Neural crest cell (in vitro differentiated cells): Measurements from ENCODE around the gene FOXJ3. TPM values are rescaled to one million over a fixed set of nuclear protein-coding genes. Genes with fewer than 3 reads are reported as not detected.
"Not testable (repeated sequence)": the region's sequence is repeated elsewhere in the genome, so short reads cannot be mapped to it uniquely, and the experiment has no call there.

ENCODE experiments used
- DNase-seq: peaks from one replicate; pipeline ENCODE4 v3.0.0; 2021; ENCODE audit warnings: low read depth, mixed read lengths, low spot score
- H3K27ac Mint-ChIP-seq: one replicate; pipeline ENCODE4 v1.8.0; 2021; ENCODE audit warnings: mild to moderate bottlenecking, mixed read lengths; ENCODE audit not compliant: unreplicated experiment
- H3K27me3 Mint-ChIP-seq: 2 replicates; pipeline ENCODE4 v1.8.0; 2021; ENCODE audit warnings: low read depth, mild to moderate bottlenecking, mixed read lengths
- H3K36me3 Mint-ChIP-seq: 2 replicates; pipeline ENCODE4 v1.8.0; 2021; ENCODE audit warnings: low read depth, mild to moderate bottlenecking, mixed read lengths
- H3K4me1 Mint-ChIP-seq: 2 replicates; pipeline ENCODE4 v1.8.0; 2021; ENCODE audit warnings: mixed read lengths
- H3K4me3 Mint-ChIP-seq: one replicate; pipeline ENCODE4 v1.8.0; 2021; ENCODE audit warnings: mild to moderate bottlenecking, mixed read lengths
- H3K9me3 Mint-ChIP-seq: 2 replicates; pipeline ENCODE4 v1.8.0; 2021; ENCODE audit warnings: mixed read lengths
- total RNA-seq: library from RNA; stranded (reverse); gene quantifications from 2 replicates; pipeline ENCODE4 v1.2.1, GENCODE V29; 2021
- TF ChIP-seq, protein P1 (sequence below): fragments of 200-600 bp; sonication (generic); conservative IDR thresholded peaks from 2 replicates; pipeline ENCODE4 v1.5.0; 2021; ENCODE audit warnings: antibody characterized with exemption, mild to moderate bottlenecking

FOXJ3 gene
- total RNA-seq, 1 donor from 2014 or later, result 40.2 TPM

DNA sequence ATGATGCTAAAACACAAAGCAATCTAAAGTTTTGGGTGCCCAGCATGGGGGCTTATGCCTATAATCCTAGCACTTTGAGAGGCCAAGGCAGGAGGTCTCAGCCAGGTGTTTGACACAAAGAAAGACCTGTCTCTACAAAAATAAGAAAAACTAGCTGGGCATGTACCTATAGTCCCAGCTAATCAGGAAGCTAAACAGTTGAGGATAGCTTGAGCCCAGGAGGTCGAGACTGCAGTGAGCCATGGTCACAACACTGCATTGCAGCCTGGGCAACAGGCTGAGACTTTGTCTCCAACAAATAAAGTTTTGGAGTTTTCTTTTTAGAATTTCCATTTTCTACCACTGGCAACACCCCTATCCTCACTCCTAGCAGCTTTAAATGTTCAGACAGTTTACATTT lies 115.4 kb downstream of the FOXJ3 start:
- Mint-ChIP-seq H3K27ac (no peak overlapping the region), H3K9me3 (peaks cover 3% of the 10 kb centered on the region), H3K27me3 (no peaks in the 10 kb centered on the region), H3K4me3 (no peak overlapping the region), H3K4me1 (peaks cover 6% of the 10 kb centered on the region), H3K36me3 (peaks cover 9% of the 10 kb centered on the region)
- TF ChIP-seq, protein P1, sequence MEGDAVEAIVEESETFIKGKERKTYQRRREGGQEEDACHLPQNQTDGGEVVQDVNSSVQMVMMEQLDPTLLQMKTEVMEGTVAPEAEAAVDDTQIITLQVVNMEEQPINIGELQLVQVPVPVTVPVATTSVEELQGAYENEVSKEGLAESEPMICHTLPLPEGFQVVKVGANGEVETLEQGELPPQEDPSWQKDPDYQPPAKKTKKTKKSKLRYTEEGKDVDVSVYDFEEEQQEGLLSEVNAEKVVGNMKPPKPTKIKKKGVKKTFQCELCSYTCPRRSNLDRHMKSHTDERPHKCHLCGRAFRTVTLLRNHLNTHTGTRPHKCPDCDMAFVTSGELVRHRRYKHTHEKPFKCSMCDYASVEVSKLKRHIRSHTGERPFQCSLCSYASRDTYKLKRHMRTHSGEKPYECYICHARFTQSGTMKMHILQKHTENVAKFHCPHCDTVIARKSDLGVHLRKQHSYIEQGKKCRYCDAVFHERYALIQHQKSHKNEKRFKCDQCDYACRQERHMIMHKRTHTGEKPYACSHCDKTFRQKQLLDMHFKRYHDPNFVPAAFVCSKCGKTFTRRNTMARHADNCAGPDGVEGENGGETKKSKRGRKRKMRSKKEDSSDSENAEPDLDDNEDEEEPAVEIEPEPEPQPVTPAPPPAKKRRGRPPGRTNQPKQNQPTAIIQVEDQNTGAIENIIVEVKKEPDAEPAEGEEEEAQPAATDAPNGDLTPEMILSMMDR, result no peak
- no peak for DNase-seq

DNA sequence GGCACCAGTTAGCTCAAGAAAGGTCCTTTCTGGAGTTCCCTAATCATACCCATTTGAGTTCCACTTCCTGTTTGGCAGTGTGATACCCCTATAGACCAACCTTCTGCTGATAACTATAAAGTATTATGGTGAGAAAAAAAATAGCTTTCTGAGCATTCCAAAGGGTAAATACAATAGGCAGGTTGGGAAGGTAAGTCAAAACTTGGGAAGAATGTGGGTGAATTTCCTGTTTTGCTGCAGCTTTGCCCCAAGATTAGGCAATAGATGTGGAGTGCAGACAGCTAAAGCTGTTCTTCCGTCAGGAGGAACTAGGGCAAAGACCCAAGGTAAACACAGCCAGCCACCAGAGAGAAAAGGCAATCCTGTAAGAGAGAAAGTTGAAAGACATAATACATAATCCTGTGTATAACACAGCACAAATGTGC lies 120.6 kb downstream of the FOXJ3 start:
- DNase-seq, result no peak
- Mint-ChIP-seq H3K27ac (no peak overlapping the region), H3K27me3 (no peaks in the 10 kb centered on the region), H3K4me3 (no peak overlapping the region), H3K36me3 (peaks cover 24% of the 10 kb centered on the region), H3K4me1 (peaks cover 10% of the 10 kb centered on the region), H3K9me3 (peaks cover 6% of the 10 kb centered on the region)
- TF ChIP-seq, protein P1, result no peak

DNA sequence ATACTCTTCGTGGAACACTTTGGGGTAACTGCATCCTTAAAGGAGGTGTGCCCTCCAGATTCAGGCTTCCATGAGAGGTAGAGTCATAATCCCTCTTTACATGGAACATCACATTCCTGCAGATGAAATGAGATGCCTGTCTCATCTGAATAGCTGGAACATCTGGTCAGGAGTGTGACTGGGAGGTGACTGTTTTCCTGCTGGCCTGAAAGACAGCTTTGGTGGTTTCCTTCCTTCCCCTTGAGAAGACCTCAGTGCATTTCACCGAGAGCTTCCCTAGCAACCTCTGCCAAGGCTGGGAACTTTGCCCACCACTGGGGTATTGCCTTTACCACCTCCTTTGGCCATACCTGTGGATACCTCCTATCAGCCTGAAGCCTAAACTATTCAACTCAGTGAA lies 123.8 kb downstream of the FOXJ3 start:
- TF ChIP-seq, protein P1, result no peak
- no peak for DNase-seq
- Mint-ChIP-seq H3K9me3 (peaks cover 21% of the 10 kb centered on the region), H3K27me3 (no peaks in the 10 kb centered on the region), H3K27ac (no peak overlapping the region), H3K4me3 (no peak overlapping the region), H3K36me3 (peaks cover 41% of the 10 kb centered on the region), H3K4me1 (peaks cover 4% of the 10 kb centered on the region)

DNA sequence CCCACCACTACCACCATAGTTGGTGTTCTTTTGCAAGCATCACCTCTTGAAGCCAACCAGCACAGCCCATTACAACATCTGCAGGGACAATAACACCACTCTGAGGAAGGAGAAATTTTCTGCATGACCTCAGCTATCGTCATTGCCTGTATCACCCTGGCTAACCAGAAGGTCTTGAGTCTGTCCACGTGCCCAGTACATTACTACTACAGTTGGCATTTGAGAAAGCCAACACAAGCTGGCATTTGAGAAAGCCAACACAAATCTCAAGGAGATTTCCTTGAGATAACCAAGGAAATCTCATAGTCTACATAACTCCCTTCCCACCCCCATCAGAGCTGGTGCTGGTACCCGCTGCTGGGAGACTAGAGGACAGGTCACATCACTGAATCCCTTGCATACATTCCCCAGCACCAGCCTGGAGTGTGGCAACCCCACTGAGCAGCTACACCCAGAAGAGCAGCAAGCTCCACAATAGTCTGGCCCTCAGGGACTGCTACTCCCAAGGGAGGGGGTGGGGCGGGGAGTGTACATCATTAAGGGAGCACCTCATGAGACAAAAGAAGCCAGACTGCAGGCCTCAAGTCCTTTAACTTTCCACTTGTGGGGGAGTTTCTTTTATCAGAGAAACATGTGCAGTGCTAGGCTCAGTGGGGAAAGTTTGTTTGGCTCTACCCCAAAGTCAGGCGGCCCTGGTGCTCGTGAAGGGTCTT lies 124.5 kb downstream of the FOXJ3 start:
- peaks cover 4% of the 10 kb centered on the region for H3K4me1 Mint-ChIP-seq

DNA sequence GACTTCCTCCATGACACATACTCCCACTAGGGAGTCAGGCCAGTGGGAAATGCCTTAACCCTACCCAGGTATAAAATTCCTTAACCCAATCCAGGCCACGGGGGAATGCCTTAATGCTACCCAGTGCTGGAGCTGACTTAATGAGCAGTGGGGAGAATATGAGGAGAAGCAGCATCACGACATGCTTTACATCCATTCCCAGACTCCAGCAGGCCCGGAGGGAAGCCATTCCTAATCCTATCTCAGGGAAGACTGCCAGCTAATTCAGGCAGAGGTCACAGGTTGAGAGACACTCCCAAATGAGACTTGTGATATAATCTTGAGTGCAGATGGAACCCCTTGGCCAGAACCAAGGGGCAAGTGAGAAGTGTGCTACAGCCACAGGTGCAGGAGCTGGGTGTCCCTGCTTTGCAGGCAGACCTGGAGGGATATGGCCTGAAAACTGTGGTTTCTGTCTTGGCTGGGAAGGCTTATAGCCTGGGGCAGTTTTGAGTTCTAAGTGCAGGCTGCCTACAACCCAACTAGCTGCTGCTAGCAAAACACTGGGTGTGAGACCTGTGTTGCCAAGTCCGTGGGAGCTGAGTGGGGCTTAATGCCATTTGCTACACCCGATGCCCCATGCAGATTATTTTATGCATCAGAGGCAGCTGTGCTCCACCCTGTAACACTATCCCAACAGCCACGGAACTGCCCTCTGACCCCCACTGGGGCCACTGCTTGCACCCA lies 125.3 kb downstream of the FOXJ3 start:
- Mint-ChIP-seq H3K27me3 (no peaks in the 10 kb centered on the region), H3K27ac (no peak overlapping the region), H3K9me3 (peaks cover 21% of the 10 kb centered on the region), H3K4me1 (peaks cover 4% of the 10 kb centered on the region), H3K4me3 (no peak overlapping the region), H3K36me3 (peaks cover 46% of the 10 kb centered on the region)
- TF ChIP-seq, protein P1, result no peak
- DNase-seq, result no peak

More for the DNA sequence above, 124.5 kb downstream of the FOXJ3 start:
- Mint-ChIP-seq H3K4me3 (no peak overlapping the region), H3K36me3 (peaks cover 45% of the 10 kb centered on the region), H3K9me3 (peaks cover 21% of the 10 kb centered on the region), H3K27me3 (no peaks in the 10 kb centered on the region), H3K27ac (no peak overlapping the region)
- DNase-seq, result no peak
- TF ChIP-seq, protein P1, result no peak

DNA sequence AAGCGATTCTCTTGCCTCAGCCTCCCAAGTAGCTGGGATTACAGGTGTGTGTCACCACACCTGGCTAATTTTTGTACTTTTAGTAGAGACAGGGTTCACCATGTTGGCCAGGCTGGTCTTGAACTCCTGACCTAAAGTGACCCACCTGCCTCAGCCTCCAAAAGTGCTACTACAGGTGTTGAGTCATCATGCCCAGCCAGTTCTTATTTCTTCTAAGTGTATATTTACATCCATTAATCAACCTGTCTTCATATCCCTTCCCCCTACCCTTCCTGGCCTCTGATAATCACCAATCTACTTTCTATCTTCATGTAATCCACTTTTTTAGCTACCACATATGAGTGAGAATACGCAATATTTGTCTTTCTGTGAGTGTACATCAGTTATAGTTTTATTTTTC lies 128.1 kb downstream of the FOXJ3 start:
- Mint-ChIP-seq H3K9me3 (peaks cover 31% of the 10 kb centered on the region), H3K36me3 (peaks cover 56% of the 10 kb centered on the region)
- not testable (repeated sequence) for H3K4me1 Mint-ChIP-seq, DNase-seq, H3K4me3 Mint-ChIP-seq, H3K27ac Mint-ChIP-seq, H3K27me3 Mint-ChIP-seq
